Measurements from ENCODE around the gene S100A2.
A peak's percentile ranks its signal among the peaks of the same experiment; 100 is the strongest.
"Not testable (repeated sequence)": the region's sequence is repeated elsewhere in the genome, so short reads cannot be mapped to it uniquely, and the experiment has no call there.

The S100A2 gene

DNA sequence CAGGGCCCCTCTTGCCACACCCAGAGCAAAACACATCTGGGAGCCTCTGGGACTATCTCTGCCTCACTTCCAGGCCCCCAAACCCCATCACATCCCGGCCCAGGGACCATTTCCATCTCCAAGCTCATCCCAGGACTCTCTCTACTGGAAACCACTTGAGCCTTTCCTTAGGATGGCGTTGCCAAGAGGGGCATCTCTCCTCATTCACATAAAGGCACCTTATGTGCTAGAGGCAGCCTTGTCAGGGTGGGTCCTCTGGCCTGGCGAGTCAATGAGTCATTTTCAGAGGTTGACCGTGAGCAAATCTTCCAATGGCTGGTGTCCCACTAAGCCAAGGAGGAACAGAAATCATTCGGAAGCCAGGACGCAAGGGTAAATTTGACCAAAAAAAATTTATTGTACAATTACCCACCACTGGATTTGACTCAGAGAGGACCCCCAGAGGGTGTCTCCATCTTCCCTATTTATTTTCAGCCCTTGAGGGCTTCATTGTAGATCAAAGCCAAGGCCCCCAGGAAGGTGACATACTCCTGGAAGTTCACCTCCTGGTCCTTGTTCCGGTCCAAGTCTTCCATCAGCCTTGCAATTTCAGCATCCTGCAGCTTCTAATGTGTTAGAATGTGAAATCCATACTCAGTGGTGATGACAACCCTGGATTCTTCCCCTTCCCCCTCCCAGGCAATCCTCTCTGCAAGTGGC, 31.3 kb downstream of the S100A2 start:
- DNase-seq (ENCODE audit: low spot score) (no peak), FAIRE-seq (no peak)

DNA sequence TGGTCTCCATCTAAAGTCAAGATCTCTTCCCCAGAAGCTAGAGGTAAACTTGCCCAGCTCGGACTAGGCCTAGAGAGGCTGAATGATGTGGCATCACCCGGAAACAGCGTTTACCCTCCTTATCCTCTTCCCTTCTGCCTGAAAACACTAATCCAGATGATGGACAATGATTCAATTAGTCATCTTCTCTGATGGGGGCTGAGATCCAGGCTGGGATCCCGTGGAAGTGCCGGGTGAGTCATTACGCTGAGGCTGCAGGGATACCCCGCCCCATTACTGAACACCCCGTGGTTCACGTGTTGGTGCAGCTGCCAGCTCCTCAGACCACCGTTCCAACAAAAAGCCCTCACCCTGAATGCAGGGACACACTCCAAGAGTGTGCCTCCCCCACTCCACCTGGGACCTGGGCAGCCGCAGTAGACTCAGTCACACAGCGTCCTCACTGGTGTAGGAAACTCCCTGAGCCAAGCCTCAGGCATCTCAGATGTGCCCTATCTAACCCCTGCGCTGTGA, 31.9 kb downstream of the S100A2 start:
- DNase-seq (ENCODE audit: low spot score): peak; percentile 88

DNA sequence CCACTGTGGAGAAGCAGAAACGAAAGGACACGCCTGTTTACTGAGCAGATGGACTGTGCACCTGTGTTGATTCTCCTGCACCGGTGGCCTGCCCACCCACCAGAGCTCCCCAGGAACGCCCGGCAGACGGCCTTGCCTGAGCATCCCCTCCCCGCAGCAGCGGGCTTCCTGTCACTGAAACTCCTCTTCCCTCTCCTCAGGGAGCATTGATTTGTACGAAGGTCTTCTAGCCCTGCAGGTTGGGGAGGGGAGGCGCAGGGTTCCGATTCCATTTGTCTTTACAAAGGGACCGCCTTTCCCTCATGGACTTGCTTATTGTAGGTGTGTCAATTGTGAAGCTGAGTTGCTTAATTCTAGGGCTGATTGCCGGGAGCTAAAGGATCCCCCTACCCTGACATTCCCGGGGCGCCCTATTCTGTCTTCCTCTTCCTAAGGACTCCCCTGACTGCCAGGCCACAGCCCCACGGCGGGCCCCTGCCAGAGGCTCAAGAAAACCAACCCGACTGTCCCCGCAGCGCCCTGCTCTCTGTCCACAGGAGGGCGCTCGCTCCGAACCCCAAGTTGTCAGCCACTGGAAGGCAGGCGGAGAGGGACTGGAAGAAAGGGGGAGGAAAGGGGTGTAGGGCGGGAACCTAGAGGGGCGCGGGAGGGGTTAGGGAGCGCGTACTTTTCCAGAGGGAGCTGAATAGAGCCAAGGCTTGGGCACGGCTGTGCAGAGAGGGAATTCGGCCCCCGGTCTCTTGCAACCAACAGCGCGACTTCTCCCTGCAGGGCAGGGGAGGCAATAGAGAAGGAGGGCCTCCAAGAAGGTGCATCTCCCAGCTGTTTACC, 32.7 kb downstream of the S100A2 start:
- DNase-seq (ENCODE audit: low spot score): peak; percentile 61
- no peak for FAIRE-seq

More for the DNA sequence above, 31.9 kb downstream of the S100A2 start:
- peak; percentile 66 for FAIRE-seq

DNA sequence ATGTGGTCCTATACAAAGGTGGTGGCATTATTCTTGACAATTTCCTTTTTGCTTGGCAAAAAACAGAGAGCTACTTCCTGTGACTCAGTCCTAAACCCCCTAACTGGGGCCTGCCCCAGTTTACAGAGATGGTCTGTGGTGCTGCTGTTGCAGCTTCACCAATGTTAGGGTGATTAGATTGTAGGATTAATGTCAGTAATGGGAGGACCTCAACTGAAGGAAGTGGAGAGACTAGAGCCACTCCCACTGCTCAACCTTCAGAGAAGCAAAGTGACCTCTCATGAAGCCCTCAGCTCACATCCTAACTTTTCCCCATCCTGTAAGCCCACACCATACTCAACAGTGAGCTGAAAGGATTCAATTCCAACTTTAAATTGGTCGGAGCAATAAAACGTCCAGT, 33.5 kb downstream of the S100A2 start:
- FAIRE-seq: no peak
- DNase-seq (ENCODE audit: low spot score): no peak

DNA sequence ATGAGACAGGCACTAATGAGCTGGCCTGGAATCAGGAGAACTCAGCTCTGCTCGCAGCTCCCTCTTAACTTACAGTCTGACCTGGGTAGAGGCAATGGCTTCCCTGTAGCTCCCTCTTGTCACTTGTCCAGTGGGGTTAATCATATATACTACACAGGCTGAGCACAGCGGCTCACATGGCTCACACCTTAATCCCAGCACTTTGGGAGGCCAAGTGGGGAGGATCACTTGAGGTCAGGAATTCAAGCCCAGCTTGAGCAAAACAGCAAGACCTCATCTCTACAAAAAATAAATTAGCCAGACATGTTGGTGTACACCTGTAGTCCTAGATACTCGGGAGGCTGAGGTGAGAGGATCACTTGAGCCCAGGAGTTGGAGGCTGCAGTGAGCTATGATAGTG, 34.0 kb downstream of the S100A2 start:
- no peak for DNase-seq (ENCODE audit: low spot score)
- no peak for FAIRE-seq

DNA sequence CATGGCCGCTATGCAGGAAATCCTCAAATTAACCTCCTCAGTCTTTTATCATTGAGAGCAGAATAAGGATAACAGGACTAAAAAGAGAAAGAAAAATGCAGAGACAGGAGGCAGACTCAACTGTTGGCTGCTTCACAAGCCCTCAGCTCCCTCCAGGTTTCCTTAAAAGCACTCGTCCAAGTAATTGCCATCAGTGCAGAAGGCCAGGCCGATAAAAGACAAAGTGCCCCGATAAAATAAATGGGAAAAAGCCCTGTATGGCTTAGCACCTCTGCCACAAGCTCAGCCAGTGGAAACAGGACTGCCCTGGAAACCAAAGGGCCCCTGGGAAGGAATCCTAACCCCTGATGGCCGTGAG, 38.0 kb downstream of the S100A2 start:
- DNase-seq (ENCODE audit: low spot score): no peak
- no peak for FAIRE-seq

DNA sequence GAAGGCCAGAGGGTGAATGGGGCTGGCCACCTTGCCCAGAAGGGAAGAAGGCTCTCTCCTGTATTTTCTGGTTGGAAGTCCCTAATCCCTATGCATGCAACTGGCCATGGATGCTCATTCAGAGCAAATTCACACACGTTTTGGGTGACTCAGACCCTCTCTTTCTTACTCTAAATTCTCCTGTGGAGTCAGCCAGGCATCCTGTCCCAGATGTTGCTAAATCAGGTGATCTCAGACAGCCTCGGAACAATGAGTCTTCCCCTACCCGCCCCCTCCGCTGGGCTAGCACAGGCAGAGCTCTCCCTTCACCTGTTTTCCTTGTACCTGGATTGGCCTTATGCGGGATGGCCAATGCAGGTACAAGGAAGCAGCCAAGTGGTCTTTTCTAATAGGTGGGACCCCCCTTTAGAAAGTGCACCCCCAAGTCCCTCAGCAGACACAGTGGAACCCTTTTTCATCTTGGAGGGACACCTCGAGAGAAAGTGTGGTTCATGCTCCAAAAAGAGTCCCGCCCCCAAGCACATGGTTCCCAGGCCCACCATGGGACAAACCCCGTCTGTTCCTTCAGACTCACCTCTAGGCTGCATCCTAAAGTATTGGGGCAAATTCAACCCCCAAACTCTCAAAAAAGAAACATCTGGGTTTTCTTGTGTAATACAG, 38.5 kb downstream of the S100A2 start:
- FAIRE-seq: no peak

DNA sequence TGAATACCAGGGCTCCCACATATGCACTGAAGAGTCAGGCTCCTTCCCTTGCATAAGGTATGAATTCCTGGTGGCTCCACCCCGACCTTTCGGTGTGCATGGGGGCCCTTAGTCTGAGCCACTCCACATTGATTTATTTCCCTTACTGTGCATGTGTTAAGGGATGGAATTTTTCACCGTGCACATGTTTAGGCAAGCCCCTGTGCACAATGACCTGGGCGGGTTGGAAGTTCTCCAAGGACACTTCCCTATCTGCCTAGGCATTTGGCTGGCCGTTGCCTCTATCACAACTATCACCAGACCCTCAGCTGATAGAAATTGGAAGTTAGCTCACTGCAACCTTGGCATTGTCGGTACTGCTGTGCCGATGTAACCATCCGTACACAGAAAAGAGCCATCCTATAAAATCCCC, 39.5 kb downstream of the S100A2 start:
- DNase-seq (ENCODE audit: low spot score): no peak
- FAIRE-seq: no peak

More for the DNA sequence above, 38.5 kb downstream of the S100A2 start:
- no peak for DNase-seq (ENCODE audit: low spot score)

DNA sequence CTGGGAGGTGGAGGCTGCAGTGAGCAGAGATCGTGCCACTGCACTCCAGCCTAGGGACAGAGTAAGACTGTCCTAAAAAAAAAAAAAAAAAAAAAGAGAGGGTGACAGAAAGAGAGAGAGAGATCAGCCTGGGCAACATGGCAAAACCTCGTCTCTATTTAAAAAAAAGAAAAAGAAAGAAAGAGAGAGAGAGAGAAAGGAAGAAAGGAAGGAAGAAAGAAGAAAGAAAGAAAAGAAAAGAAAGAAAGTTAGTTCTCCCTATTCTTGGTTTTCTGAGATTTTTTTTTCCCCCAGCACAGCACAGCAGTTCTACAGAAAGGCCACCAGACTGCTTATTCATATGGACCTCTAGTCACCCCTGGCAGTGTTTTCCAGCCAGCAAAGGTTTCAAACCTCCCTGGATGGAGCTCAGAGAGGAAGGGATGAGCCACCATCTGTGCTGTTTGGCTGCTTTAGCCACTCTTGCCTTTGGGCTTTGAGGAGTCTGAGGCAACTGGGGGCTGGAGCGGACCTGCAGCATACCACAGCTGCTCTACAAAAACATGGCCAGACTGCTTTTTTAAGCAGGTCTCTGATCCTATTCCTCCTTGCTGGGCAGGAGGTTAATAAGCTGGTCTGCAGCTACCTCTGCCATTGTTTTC, 40.4 kb downstream of the S100A2 start:
- no peak for FAIRE-seq
- DNase-seq (ENCODE audit: low spot score): no peak

DNA sequence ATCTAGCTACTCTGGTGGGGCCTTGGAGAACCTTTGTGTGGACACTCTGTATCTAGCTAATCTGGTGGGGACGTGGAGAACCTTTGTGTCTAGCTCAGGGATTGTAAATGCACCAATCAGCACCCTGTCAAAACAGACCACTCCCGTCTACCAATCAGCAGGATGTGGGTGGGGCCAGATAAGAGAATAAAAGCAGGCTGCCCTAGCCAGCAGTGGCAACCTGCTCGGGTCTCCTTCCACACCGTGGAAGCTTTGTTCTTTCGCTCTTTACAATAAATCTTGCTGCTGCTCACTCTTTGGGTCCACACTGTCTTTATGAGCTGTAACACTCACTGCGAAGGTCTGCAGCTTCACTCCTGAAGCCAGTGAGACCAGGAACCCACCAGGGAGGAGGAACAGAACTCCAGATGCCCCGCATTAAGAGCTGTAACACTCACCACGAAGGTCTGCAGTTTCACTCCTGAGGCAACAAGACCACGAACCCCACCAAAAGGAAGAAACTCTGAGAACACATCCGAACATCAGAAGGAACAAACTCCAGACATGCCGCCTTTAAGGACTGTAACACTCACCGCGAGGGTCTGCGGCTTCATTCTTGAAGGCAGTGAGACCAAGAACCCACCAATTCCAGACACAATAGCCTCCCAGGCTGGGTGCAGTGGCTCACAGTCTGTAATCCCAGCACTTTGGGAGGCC, 43.1 kb downstream of the S100A2 start:
- not testable (repeated sequence) for DNase-seq (ENCODE audit: low spot score); FAIRE-seq

DNA sequence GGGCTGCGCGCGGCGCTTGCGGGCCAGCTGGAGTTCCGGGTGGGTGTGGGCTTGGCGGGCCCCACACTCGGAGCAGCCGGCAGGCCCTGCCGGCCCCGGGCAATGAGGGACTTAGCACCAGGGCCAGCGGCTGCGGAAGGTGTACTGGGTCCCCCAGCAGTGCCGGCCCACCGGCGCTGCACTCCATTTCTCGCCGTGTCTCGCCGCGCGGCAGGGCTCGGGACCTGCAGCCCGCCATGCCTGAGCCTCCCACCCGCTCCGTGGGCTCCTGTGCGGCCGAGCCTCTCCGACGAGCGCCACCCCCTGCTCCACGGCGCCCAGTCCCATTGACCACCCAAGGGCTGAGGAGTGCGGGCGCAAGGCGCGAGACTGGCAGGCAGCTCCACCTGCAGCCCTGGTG, 43.8 kb downstream of the S100A2 start:
- not testable (repeated sequence) for DNase-seq (ENCODE audit: low spot score); FAIRE-seq

DNA sequence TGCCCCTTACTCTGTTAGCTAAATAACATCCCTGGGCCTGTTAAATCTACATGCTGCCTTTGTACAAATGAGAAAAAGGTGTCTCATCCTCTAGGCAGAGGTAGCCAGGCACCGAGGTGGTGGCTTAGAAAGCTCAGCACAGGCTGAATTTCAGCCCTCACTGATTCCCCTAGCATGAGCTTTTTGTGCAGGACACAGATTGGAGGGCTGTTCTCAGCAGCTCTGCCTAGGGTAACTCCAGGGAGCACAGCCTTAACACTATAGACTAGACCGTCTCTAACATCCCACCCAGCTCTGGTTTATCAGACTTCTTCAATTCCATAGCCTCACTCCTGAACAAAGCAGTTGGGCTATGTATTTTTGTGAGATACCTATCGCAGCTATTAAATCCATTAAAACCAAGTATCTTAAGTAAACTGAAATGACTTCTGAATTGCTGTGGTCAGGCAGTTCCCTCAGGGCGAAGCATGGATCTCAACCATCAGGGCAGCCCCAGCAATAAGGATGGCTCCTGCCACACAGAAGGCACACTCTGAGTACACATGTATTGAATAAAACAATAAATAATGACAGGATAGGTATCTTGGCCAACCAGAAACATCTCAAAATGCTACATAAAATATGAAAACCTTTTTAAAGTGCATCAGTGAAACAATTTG, 44.7 kb downstream of the S100A2 start:
- no peak for FAIRE-seq

DNA sequence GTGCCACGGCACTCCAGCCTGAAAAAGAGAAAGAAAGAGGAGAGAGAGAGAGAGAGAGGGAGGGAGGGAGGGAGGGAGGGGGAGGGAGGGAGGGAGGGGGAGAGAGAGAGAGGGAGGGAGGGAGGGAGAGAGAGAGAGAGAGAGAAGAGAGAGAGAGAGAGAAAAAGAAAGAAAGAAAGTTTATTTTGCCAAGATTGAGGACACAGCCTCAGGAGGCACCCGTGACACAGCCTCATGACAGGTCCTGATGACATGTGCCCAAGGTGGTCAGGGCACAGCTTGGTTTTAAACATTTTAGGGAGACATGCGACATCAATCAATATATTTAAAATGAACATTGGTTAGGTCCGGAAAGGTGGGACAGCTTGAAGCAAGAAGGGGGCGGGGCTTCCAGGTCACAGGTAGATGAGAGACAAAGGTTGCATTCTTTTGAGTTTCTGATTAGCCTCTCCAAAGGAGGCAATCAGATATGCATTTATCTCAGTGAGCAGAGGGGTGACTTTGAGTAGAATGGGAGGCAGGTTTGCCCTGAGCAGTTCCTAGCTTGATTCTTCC, 45.4 kb downstream of the S100A2 start:
- DNase-seq (ENCODE audit: low spot score); FAIRE-seq: not testable (repeated sequence)

More for the DNA sequence above, 44.7 kb downstream of the S100A2 start:
- DNase-seq (ENCODE audit: low spot score): no peak

DNA sequence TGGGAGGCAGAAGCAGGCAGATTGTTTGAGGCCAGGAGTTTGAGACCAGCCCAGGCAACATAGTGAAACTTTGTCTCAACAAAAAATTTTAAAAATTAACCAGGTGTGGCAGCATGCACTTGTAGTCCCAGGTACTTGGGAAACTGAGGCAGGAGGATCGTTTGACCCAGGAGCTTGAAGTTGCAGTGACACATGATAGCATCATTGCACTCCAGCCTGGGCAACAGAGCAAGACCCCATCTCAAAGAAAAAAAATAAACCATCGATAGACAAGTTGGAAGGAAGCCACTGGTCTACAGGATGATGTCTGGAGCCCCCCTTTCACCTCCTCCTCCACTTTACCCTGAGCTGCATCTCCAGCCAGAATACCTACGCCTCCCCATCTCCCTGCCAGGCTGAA, 46.4 kb downstream of the S100A2 start:
- no peak for DNase-seq (ENCODE audit: low spot score)
- no peak for FAIRE-seq

DNA sequence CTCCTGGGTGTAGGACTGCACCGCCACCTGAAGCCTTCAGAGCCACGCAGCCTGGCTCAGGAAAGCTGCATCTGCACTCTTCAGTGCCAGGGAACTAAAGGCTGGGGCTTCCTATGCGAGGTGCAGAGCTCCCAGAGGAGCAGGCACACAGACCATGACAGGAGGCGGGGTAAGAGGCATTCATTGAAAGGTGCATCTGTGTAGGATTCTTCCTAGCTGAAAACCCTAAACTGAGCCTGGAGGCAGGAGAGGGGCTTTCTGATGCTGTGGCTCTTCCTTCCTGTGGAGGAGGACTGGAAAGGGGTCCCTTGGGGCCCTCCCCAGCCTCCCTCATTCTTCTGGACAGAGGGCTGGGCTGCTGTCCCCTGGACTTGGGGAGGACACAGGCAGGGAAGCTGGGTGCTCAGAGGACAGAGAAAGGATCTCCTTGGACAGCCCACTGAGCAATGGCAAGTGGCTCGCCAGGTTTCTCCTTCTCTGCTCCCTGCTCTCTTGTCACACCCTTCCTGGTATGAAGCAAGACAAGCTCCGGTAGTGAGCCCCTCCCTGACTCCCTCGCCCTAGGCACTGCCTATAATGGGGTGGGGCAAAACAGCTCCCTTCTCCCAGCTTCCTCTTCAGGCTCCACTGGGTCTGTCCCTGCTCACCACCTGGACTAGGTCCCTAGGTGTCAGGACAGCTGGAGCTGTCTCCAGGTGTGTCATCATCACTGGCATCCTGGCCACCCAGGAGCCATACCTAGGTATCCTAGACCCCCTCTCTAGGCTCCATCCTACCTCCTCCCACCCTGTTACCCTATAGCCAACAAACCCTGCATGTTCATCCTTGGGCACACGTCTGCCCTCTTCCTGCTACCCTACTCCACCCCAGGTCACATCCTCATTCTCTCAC, 49.9 kb downstream of the S100A2 start:
- no peak for FAIRE-seq
- DNase-seq (ENCODE audit: low spot score): no peak

DNA sequence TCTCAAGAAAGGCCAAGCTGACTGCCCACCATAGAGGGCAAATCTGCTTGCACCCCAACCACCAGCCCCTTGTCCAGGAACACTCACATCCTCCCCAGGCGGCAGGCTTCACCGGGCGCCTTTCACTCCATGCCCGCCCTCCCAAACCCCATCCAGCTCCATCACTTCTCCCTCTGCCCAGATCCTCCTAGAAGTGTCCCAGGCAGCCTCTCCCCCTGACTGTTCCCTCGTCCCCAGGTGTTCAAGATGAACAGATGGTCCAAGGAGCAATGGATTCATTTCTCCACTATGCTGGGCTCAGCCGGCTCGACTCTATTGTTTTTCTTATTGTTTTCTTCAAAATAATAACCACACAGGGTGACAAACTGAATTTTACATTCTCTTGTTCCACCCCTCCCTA, 52.0 kb downstream of the S100A2 start:
- DNase-seq (ENCODE audit: low spot score) (no peak), FAIRE-seq (no peak)

DNA sequence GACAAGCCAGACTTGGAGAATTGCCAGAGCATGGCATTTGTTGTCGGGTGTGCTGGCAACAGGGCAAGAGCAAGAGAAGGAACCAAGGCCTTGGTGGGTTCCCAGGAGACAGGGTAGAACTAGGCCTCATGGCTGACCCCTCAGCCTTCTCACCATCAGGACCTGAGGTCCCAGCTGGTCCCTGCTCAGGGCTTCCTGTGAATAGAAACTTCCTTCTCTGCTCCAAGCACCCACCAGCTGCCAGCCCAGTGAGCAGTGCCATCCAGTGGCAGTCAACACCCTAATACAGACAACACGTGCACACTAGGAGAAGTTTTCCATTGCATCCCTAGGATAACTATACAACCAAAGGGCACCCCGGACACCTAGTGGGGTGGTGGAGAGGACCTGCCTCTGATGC, 52.6 kb downstream of the S100A2 start:
- FAIRE-seq (no peak), DNase-seq (ENCODE audit: low spot score) (no peak)

Measured in urothelium cell line (cell line).